Coronary artery (tissue), 2 donors: ENCODE data around the gene SLC17A7.
A peak's percentile ranks its signal among the peaks of the same experiment; 100 is the strongest.
"Not testable (repeated sequence)": the region's sequence is repeated elsewhere in the genome, so short reads cannot be mapped to it uniquely, and the experiment has no call there.

ENCODE experiments used
- DNase-seq: peaks from one replicate; pipeline ENCODE4 v3.0.0-alpha.2; 2017; ENCODE audit warnings: low spot score
- H3K27ac ChIP-seq, 2 donors: fragments of 200-600 bp; sonication (generic); one replicate each; pipeline ENCODE4 v1.5.1; 2016 to 2019
- H3K4me3 ChIP-seq: fragments of 200-600 bp; sonication (generic); 2 replicates; pipeline ENCODE4 v1.5.1; 2016; ENCODE audit warnings: mild to moderate bottlenecking, moderate library complexity
- TF ChIP-seq, protein P1 (sequence below): fragments of 200-600 bp; sonication (generic); IDR thresholded peaks from one replicate; pipeline ENCODE4 v1.5.1; 2019; ENCODE audit warnings: antibody characterized with exemption

Gene SLC17A7

DNA sequence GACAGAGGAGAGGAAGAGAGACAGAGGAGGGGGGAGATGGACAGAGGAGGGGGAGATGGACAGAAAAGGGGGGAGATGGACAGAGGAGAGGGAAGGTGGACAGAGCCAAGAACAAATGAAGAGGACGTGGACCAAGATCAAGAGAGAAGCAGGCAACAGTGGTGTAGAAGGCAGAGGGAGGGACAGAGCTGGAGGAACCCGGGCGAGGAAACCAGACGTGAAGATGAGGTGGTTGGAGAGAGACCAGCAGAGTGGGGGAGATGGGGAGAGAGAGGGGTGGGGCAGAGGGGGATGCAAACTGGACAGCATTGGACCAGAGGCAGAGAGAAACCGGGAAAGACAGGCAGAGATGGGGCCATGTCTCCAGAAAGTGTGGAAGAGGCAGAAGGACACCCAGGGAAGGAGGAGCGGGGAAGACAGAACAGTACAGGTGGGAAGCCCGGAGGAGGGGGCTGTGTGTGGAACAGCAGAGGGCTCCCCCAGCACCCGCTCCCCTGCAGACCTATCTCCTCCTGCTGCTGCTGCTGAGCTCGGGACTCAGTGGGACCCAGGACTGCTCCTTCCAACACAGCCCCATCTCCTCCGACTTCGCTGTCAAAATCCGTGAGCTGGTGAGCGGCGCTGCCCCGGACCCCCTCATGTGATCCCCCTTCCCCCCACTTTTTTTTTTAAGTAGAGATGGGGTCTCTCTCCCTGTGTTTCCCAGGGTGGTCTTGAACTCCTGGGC, 34.0 kb upstream of the SLC17A7 start:
- TF ChIP-seq, protein P1, sequence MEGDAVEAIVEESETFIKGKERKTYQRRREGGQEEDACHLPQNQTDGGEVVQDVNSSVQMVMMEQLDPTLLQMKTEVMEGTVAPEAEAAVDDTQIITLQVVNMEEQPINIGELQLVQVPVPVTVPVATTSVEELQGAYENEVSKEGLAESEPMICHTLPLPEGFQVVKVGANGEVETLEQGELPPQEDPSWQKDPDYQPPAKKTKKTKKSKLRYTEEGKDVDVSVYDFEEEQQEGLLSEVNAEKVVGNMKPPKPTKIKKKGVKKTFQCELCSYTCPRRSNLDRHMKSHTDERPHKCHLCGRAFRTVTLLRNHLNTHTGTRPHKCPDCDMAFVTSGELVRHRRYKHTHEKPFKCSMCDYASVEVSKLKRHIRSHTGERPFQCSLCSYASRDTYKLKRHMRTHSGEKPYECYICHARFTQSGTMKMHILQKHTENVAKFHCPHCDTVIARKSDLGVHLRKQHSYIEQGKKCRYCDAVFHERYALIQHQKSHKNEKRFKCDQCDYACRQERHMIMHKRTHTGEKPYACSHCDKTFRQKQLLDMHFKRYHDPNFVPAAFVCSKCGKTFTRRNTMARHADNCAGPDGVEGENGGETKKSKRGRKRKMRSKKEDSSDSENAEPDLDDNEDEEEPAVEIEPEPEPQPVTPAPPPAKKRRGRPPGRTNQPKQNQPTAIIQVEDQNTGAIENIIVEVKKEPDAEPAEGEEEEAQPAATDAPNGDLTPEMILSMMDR: no peak
- Histone ChIP-seq H3K27ac (peak overlapping the region in 1 of 2 donors; percentile 88), H3K4me3 (peak overlapping the region; percentile 85)
- no peak for DNase-seq

GRCh38 chr19:49474542-49474924, 33.2 kb upstream of the SLC17A7 start:
- Histone ChIP-seq H3K4me3 (peak overlapping the region; percentile 85), H3K27ac (peak overlapping the region; percentile 54 to 88)
- DNase-seq: no peak
- TF ChIP-seq, protein P1: no peak

DNA sequence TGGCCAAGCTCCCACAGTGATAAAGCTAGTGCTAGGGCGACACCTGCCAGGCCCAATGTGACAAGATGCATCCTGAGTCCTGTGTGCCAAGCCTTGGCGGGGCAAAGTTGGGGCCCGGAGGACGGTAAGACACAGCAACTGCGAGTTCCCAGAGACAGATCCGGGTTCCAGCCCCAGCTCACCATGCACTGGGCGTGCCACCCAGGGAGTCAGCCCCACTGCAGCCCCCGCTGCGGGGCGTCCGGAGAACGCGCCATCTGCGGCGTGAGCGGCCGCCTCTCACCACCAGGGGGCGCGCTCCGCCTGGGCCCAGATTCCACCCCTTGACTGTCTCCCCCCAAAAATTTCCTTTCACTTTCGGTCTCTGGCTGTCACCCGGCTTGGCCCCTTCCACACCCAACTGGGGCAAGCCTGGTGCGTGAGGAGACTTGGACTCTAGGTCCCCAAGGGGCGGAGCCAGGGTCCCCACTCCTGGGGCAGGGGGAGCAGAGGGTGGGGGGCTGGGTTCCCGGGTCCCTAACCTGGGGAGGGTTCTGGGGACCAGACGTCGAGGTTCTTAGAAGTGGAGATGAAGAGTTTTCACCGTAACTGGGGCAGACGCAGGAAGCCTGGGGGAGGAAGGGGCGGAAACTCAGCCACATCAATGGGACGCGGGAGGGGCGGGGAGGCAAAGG, 32.7 kb upstream of the SLC17A7 start, which contains the start of gene FLT3LG:
FLT3LG (plus strand) TSS at position 348 of the 674 bp plus-strand sequence. CDS start 425 bp downstream, outside the sequence.
- Histone ChIP-seq H3K27ac (peak within 1 kb of the TSS; percentile 54 to 88), H3K4me3 (peak within 1 kb of the TSS; percentile 85)
- TF ChIP-seq, protein P1: peak; percentile 99
- DNase-seq: peak; percentile 91

- Histone ChIP-seq H3K27ac (peak overlapping the region; percentile 54 to 88), H3K4me3 (peak overlapping the region; percentile 85)
- DNase-seq: not testable (repeated sequence)
Observed at GRCh38 chr19:49473501-49473867, 32.2 kb upstream of the SLC17A7 start.

DNA sequence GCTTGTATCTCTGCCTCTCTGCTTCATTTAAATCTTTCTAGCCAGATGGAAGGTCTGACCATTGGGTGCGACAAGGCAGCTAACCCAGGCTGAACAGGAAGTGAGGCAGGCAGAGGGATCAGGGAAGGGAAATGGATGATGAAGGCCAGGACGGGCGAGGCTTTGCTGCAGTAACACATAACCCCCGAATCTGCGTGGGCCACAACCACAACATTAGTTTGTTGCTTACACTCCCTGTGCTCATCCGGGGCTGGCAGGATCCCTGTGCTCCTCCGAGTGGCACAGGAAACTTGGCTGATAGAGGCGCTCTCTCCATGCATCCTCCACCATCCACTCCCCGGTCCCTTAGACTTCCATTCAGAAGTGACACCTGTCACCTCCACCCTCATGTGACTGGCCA, 31.6 kb upstream of the SLC17A7 start:
- no peak for DNase-seq
- TF ChIP-seq, protein P1: no peak
- no peak overlapping the region for H3K4me3 ChIP-seq
- no peak overlapping the region for H3K27ac ChIP-seq

- peak overlapping the region in 1 of 2 donors; percentile 16 for H3K27ac ChIP-seq
- no peak overlapping the region for H3K4me3 ChIP-seq
- TF ChIP-seq, protein P1: no peak
- DNase-seq: no peak
Observed at GRCh38 chr19:49470615-49470978, 29.3 kb upstream of the SLC17A7 start.

DNA sequence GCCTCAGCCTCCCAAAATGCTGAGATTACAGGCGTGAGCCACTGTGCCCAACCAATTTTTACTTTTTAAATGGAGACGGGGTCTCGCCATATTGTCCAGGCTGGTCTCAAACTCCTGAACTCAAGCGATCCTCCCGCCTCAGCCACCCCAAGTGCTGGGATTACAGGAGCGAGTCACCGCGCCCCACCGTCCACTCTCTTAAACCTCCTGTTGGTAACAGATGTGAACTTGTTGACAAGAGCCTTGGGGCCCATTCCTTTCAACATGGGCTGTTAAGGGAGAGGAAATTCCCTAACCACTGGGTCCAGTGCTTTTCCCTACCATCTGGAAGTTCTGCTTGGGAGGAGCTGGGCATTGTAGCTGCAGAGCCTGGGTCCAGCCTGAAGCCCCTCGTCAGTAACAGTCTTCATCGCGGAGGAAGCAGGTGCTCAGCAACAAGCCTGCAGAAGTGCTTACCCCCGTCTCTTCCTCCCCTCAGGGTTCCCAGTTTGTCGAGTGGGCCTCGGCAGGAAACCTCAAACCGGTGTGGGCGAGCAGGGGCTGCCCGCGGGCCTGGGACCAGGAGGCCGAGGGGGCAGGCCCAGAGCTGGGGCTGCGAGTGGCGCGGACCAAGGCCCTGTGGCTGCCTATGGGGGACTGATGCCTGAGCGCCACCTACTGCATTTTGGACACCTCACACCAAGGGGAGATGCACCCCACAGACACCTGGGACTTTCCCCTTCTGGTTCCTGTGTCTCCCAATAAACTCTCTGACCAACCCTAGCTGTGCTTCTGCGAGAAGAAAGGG, 28.7 kb upstream of the SLC17A7 start:
- no peak for DNase-seq
- Histone ChIP-seq H3K27ac (peak overlapping the region in 1 of 2 donors; percentile 68), H3K4me3 (no peak overlapping the region)
- TF ChIP-seq, protein P1: no peak
